HL-60 (cell line): ENCODE results near the gene SDK1.

Experiments used
- DNase-seq, 2 experiments: peaks; one replicate each; pipeline ENCODE4 v3.0.0-alpha.2; 2010 to 2020; ENCODE audit warnings: low read depth in 1 of 2, low spot score in 1 of 2
- H3K27ac ChIP-seq: fragments of 250-450 bp; sonication (Bioruptor Pico); replicated peaks from 2 replicates; pipeline ENCODE4 v1.5.1; 2020; ENCODE audit warnings: mild to moderate bottlenecking, moderate library complexity
- H3K27me3 ChIP-seq: fragments of 250-450 bp; sonication (Bioruptor Pico); 2 replicates; pipeline ENCODE4 v1.5.1; 2021; ENCODE audit warnings: mild to moderate bottlenecking, moderate library complexity; ENCODE audit not compliant: insufficient read depth, poor library complexity, severe bottlenecking
- H3K4me3 ChIP-seq: replicated peaks from 2 replicates; pipeline ENCODE4 v1.5.1; 2011; ENCODE audit warnings: mild to moderate bottlenecking, control low read depth, low read length; ENCODE audit not compliant: insufficient read depth
- CTCF ChIP-seq: IDR thresholded peaks from one replicate; pipeline ENCODE4 v1.5.1; 2011; ENCODE audit warnings: low read length, control low read depth, inconsistent platforms; ENCODE audit not compliant: insufficient read depth
- GABPA ChIP-seq: IDR thresholded peaks from 2 replicates; pipeline ENCODE4 v1.6.1; 2012; ENCODE audit warnings: low read depth
- POLR2AphosphoS5 ChIP-seq: IDR thresholded peaks from 2 replicates; pipeline ENCODE4 v1.6.1; 2012; ENCODE audit warnings: low read depth
- SPI1 ChIP-seq: IDR thresholded peaks from 2 replicates; pipeline ENCODE4 v1.6.1; 2012; ENCODE audit warnings: low read depth, mild to moderate bottlenecking, borderline replicate concordance
- TF ChIP-seq, protein P1 (sequence below): IDR thresholded peaks from 2 replicates; pipeline ENCODE4 v1.6.1; 2012; ENCODE audit warnings: low read depth; ENCODE audit not compliant: insufficient replicate concordance

Gene SDK1

GRCh38 chr7:3285652-3286051 lies 15.4 kb upstream of the SDK1 start:
- TF ChIP-seq, protein P1, sequence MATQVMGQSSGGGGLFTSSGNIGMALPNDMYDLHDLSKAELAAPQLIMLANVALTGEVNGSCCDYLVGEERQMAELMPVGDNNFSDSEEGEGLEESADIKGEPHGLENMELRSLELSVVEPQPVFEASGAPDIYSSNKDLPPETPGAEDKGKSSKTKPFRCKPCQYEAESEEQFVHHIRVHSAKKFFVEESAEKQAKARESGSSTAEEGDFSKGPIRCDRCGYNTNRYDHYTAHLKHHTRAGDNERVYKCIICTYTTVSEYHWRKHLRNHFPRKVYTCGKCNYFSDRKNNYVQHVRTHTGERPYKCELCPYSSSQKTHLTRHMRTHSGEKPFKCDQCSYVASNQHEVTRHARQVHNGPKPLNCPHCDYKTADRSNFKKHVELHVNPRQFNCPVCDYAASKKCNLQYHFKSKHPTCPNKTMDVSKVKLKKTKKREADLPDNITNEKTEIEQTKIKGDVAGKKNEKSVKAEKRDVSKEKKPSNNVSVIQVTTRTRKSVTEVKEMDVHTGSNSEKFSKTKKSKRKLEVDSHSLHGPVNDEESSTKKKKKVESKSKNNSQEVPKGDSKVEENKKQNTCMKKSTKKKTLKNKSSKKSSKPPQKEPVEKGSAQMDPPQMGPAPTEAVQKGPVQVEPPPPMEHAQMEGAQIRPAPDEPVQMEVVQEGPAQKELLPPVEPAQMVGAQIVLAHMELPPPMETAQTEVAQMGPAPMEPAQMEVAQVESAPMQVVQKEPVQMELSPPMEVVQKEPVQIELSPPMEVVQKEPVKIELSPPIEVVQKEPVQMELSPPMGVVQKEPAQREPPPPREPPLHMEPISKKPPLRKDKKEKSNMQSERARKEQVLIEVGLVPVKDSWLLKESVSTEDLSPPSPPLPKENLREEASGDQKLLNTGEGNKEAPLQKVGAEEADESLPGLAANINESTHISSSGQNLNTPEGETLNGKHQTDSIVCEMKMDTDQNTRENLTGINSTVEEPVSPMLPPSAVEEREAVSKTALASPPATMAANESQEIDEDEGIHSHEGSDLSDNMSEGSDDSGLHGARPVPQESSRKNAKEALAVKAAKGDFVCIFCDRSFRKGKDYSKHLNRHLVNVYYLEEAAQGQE: no peak
- H3K27me3 ChIP-seq: no peaks in the 10 kb centered on the region
- H3K4me3 ChIP-seq: no peak overlapping the region
- no peak for DNase-seq
- H3K27ac ChIP-seq: no peak overlapping the region

DNA sequence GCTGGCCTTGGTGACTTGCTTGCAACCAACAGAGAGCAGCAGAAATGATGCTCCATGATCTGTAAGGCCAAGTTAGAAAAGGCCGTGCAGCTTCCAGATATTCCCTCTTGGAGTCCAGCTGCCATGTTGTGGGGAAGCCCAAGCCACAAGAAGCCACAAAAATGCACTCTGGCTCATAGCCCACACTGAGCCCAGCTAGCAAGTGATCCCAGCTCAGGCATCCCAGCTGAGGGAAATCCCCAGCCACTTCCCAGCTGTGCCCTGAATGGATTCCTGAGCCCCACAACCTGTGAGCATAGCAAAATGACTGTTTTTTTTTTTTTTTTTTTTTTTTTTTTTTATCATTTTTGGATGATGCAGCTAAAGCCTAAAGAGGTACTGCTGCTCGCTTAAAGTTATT lies 11.1 kb upstream of the SDK1 start:
- no peak for TF ChIP-seq GABPA
- TF ChIP-seq CTCF: no peak
- TF ChIP-seq POLR2AphosphoS5: no peak
- TF ChIP-seq, protein P1: no peak

DNA sequence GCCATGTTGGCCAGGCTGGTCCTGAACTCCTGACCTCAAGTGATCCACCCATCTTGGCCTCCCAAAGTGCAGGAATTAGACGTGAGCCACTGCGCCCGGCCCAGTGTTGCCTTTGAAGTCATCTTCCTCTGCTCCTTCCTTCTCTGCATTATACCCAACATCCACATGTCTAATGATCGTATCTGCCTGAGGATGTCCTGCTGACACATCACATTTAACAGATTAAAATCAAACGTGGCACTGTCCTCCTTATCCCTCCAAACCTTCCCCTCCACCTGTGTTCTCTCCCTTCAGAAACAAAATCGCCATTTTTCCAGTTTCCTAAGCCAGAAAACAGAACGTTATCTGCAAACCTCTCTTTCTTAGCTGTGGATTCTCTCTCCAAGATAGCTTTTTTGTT lies 8.4 kb upstream of the SDK1 start:
- Histone ChIP-seq H3K27ac (no peak overlapping the region), H3K27me3 (no peaks in the 10 kb centered on the region), H3K4me3 (no peak overlapping the region)
- DNase-seq: no peak
- TF ChIP-seq SPI1: no peak
- no peak for TF ChIP-seq POLR2AphosphoS5
- TF ChIP-seq, protein P1: no peak
- TF ChIP-seq CTCF: no peak
- no peak for TF ChIP-seq GABPA

More for the DNA sequence above, 11.1 kb upstream of the SDK1 start:
- H3K4me3 ChIP-seq: no peak overlapping the region
- DNase-seq: no peak
- H3K27me3 ChIP-seq: no peaks in the 10 kb centered on the region
- no peak overlapping the region for H3K27ac ChIP-seq

GRCh38 chr7:3294432-3295100 lies 6.5 kb upstream of the SDK1 start:
- Histone ChIP-seq H3K27me3 (no peaks in the 10 kb centered on the region), H3K27ac (no peak overlapping the region), H3K4me3 (no peak overlapping the region)
- no peak for DNase-seq
- TF ChIP-seq CTCF: no peak
- no peak for TF ChIP-seq GABPA
- TF ChIP-seq SPI1: no peak
- TF ChIP-seq POLR2AphosphoS5: no peak
- TF ChIP-seq, protein P1: no peak
